ENCODE results near the gene IFNLR1.

Gene IFNLR1

DNA sequence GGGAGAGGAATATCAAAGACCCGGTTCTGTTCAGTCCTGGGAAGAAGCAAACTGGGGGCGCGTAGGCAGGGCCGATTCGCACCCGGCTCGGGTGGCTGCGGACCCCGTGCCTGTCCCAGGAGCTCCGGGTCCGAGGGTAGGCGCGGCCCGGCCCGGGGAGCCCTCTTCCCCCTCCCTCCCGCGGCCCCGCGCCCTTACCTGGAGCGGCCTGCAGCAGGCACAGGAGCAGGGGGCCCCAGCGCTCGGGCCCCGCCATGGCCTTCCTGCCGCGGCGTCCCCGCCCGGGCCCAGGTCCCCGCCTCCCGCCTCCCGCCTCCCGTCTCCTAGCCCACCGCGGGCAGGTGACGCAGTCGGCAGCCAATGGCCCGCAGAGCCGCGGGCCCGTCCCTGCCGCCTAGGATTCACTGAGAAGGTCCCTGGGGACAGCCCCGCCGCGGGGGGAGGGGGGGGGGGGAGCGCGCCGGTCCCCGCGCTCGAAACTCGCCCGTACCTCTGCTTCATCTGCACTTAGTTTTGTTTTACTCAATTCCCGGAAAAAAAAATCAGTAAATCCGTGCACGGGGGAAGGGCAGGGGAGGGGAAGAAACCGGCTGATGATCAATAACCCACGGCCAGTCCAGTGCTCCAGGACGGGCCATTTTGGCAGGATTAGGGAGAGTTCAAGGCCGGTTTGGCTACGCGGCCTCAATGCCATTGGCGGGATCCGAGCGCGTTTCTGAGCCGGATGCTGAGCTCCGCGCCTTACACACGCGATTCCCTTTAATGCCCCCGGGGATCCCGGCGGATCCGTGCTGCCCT is at the start of gene IFNLR1:
Gene IFNLR1, minus strand, starts transcription at position 297 of the 798 bp plus-strand sequence. Its CDS starts 41 bp downstream, at position 256.
- DNase-seq (ENCODE audit: low read depth), result no peak
- TF ChIP-seq, protein P1, sequence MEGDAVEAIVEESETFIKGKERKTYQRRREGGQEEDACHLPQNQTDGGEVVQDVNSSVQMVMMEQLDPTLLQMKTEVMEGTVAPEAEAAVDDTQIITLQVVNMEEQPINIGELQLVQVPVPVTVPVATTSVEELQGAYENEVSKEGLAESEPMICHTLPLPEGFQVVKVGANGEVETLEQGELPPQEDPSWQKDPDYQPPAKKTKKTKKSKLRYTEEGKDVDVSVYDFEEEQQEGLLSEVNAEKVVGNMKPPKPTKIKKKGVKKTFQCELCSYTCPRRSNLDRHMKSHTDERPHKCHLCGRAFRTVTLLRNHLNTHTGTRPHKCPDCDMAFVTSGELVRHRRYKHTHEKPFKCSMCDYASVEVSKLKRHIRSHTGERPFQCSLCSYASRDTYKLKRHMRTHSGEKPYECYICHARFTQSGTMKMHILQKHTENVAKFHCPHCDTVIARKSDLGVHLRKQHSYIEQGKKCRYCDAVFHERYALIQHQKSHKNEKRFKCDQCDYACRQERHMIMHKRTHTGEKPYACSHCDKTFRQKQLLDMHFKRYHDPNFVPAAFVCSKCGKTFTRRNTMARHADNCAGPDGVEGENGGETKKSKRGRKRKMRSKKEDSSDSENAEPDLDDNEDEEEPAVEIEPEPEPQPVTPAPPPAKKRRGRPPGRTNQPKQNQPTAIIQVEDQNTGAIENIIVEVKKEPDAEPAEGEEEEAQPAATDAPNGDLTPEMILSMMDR (IDR thresholded peaks at IDR 0.05; ENCODE audit: control insufficient read depth, insufficient read depth, low read depth, low read length, missing control alignments), result no peak
- H3K4me3 ChIP-seq (ENCODE audit: control insufficient read depth, low read depth, low read length), result peak within 1 kb of the TSS; percentile 42

DNA sequence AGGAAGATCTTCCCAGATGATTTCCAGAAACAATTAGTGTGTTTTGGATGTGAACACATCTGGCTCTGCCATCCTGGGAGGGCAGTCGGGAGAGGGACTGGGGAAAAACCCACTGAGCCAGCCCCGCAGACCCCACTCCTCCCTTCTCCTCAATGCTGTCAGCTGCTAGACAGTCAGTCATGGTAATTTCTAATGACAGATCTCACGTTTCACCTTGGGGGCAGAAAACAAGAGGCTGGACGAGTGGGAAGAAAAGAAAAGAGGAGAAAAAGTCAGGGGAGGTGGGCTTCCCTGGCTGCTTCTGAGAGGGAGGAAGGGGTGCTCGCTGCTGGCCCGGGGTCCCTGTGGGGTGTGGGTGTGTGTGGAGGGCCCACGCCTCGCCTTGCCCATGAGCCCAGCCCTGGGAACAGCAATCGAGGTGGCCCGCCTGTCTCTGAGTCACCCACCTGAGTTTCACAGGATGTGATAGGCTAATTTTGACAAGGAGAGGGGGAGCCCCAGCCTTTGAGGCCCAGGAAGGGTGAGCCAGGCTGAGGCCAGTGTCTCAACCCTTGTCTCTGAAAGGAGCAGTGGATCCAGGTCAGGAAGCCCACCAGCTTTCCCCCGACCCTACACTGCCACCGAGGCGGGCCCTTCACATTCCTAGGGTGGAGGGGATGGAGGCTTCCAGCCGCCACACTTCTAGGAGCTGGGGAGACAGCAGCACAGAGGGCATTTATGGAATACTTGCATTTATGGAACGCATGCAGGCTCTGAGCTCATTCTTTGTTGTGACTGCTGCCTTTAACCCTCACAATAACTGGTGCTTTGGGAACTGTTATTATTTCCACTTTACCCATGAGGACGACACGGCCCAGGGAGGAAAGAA is 49.1 kb upstream of the IFNLR1 start:
- H3K4me3 ChIP-seq (ENCODE audit: control insufficient read depth, low read depth, low read length), result no peak overlapping the region

DNA sequence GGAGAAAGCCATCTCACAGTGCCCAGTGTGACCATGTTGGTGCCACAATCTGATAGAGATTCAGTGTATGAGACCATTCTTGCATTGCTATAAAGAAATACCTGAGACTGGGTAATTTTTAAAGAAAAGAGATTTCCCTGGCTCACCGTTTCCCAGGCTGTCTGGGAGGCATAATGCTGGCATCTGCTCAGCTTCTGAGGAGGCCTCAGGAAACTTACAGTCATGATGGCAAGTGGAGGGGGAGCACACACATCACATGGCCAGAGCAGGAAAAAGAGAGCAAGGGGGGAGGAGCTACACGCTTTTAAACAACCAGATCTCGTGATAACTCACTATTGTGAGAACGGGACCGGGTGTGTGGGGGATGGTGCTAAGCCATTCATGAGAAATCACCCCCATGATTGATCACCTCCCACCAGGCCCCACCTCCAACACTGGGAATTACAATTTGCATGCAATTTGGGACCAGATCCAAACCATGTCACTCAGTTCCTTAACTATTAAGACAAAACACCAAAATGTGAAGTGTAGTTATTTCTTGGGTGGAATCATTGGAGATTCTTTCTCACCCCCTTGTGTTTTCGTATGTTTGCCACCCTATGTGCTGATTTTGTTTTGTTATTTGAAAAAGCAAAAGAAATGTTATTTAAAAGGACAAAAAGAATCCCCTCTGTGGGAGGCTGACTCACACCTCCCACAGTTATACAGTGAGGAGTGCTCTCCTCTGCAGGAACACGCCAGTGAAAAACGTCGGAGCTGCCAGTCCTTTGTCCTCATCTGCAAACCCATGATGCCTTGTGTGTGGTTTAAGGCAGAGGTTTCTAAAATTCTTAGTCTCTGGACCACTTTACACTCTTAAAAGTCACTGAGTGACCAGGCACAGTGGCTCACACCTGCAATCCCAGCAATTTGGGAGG is 46.9 kb upstream of the IFNLR1 start:
- TF ChIP-seq, protein P1 (IDR thresholded peaks at IDR 0.05; ENCODE audit: control insufficient read depth, insufficient read depth, low read depth, low read length, missing control alignments), result no peak
- no peak for DNase-seq (ENCODE audit: low read depth)

More for the DNA sequence above, 49.1 kb upstream of the IFNLR1 start:
- DNase-seq (ENCODE audit: low read depth), result no peak
- TF ChIP-seq, protein P1 (IDR thresholded peaks at IDR 0.05; ENCODE audit: control insufficient read depth, insufficient read depth, low read depth, low read length, missing control alignments), result no peak

DNA sequence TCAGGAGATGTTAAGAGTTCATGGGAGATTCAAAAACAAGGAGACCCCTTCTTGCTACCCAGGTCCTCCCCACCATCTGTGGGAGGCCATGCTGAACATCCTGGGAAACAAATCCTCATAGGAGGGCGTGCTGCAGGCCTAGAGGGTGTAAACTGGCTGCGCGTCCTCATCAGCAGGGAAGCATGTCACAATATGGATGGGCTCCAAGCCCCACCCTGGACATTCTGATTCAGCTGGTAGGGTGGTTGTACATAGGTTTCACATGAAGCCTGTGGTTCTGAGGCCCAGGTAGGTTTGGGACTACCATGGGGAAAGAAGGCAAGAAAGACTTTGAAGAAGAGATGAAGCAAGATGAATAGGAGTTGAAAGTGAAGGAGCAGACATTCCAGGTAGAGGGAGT is 44.6 kb upstream of the IFNLR1 start:
- no peak for DNase-seq (ENCODE audit: low read depth)
- no peak overlapping the region for H3K4me3 ChIP-seq (ENCODE audit: control insufficient read depth, low read depth, low read length)
- TF ChIP-seq, protein P1 (IDR thresholded peaks at IDR 0.05; ENCODE audit: control insufficient read depth, insufficient read depth, low read depth, low read length, missing control alignments), result no peak

More for the DNA sequence above, 46.9 kb upstream of the IFNLR1 start:
- H3K4me3 ChIP-seq (ENCODE audit: control insufficient read depth, low read depth, low read length), result no peak overlapping the region

DNA sequence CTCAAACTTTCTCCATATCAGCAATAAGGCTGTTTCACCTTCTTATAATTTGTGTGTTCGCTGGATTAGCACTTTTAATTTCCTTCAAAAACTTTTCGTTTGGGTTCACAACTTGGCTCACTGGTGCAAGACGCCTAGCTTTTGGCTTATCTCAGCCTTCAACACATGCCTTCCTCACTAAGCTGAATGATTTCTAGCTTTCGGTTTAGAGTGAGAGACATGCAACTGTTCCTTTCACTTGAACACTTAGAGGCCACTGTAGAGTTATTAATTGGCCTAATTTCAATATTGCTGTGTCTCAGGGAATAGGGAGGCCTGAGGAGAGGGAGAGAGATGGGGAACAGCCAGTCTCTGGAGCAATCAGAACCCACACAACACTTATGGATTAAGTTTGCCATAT is 41.2 kb upstream of the IFNLR1 start:
- no peak overlapping the region for H3K4me3 ChIP-seq (ENCODE audit: control insufficient read depth, low read depth, low read length)
- TF ChIP-seq, protein P1 (IDR thresholded peaks at IDR 0.05; ENCODE audit: control insufficient read depth, insufficient read depth, low read depth, low read length, missing control alignments), result no peak
- DNase-seq (ENCODE audit: low read depth), result no peak

DNA sequence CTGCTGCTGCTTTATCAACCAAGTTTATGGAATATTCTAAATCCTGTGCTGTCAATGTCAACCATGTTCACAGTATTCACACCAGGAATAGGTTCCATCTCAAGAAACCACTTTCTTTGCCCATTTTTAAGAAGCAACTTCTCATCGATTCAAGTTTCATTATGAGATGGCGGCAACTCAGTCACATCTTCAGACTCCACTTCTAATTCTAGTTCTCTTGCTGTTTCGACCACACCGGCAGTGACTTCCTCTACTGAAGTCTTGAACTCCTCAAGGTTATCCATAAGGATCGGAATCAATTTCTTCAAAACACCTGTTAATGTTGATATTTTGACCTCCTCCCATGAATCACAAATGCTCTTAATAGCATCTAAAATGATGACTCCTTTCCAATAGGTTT is 39.7 kb upstream of the IFNLR1 start:
- no peak overlapping the region for H3K4me3 ChIP-seq (ENCODE audit: control insufficient read depth, low read depth, low read length)
- no peak for DNase-seq (ENCODE audit: low read depth)

More for the DNA sequence above, 39.7 kb upstream of the IFNLR1 start:
- TF ChIP-seq, protein P1 (IDR thresholded peaks at IDR 0.05; ENCODE audit: control insufficient read depth, insufficient read depth, low read depth, low read length, missing control alignments), result no peak

Measured in AG09309 (cell line).